GM19099 (cell line): ENCODE data around the gene RAB28.

Source experiments
- POLR2A ChIP-seq: IDR thresholded peaks from 3 replicates; pipeline ENCODE4 v1.6.1; 2011; ENCODE audit warnings: low read depth; ENCODE audit not compliant: insufficient read length; ENCODE audit errors: extremely low read depth

RAB28 gene

DNA sequence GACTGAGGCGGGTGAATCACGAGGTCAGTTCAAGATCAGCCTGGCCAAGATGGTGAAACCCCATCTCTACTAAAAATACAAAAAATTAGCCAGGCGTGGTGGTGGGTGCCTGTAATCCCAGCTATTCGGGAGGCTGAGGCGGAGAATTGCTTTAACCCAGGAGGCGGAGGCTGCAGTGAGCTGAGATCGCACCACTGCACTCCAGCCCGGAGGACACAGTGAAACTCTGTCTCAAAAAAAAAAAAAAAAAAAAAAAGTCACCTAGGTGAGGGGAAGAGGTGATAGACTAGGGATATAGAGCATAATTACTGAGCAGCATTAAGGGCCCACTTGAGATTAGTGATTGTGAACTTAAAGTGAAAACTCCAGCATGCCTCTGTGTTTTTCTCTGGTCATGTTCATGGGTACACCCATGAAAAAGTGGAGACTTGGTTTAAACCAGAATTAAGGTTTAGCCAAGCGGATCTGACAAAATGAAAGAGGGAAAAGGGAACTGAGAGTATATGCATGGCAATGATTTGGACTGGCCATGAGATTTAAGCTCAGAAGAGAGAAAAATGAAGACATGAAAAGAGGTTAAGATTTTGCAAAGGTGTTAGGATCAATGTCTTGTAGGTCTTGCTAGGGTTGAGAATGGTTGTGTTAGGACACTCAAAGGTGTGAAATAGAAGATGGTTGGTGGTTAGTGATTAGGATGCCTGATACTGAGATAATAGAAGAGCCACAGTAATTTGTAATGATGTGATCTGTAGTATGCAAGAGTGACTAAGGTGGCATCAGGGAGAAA, 105.0 kb downstream of the RAB28 start:
- TF ChIP-seq POLR2A: no peak

- TF ChIP-seq POLR2A: no peak
These were observed 113.1 kb downstream of the RAB28 start for GRCh38 chr4:13371048-13371447.

DNA sequence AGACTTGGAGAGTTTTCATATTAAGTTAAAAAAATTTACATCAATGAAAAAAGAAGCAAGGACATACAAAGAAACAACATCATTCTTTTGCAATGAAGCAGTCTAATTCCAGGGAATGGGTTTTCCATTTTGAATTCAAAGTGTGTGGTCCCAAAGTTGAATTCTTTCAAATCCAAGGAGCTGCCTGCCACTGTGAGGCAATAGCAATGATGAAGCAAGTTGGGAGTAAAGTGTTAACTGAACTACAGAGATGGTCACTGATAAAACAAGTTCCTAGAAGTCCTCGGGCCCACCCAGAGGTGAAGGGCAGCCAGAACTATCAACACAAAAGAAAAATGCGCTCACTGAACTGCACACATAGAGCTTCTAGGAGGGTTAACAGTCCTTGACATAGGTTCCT, 115.9 kb downstream of the RAB28 start:
- TF ChIP-seq POLR2A: no peak

- no peak for TF ChIP-seq POLR2A
These were observed 116.4 kb downstream of the RAB28 start for GRCh38 chr4:13367691-13368090.

DNA sequence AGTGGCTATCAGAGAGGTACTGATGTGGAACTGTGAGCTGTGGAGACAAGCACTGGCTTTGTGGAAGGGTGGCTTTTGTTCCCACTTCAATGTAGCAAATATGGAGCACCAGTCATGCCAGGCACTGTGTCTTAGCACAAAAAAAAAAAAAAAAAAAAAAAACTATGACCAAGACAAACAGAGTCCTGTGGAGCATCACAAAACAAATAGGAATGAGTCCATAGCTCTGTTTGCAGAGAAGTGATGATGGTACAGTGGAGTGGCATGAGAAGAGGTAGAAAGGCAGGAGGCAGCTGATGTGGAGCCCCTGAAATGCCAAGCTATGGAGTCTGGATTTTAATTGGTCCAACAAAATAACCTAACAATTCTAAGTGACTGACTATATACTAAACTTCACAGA, 116.9 kb downstream of the RAB28 start:
- no peak for TF ChIP-seq POLR2A

DNA sequence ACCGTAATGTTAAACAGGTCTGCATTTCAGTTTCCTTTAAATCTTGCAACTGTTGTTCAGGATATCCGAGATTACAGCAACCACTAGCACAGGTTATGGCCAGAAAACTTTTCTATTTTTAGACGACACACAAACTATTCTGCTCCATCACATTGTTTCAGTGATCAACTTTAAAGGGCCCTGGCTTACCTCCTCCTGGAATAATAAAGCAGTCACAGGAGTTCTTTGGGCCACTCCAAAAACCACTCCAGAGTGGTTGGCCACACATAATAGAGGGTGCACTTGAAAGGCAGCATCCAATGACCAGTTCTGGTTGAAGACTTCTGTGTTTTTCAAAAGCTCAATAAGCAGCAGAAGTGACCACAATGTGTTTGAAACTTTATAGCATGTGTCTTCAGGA, 118.9 kb downstream of the RAB28 start:
- no peak for TF ChIP-seq POLR2A

DNA sequence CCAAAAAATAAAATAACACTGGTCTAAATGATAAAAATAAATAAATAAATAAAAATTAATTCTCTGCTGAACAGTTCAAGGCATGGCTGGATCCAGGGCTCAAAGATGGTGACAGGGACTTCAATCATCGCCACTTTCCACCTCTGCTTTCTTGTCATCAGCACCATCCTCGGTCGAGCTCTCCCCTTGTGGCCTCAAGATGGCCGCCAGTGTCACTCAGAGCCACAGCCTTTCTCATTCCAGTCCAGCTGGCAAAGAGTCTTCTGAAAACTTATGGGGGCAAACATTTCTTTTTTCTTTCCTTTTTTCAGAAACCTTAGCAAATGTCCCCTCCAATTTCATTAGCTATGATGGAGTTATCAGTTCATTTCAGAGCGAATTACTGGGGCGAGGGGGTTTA, 119.5 kb downstream of the RAB28 start:
- no peak for TF ChIP-seq POLR2A

DNA sequence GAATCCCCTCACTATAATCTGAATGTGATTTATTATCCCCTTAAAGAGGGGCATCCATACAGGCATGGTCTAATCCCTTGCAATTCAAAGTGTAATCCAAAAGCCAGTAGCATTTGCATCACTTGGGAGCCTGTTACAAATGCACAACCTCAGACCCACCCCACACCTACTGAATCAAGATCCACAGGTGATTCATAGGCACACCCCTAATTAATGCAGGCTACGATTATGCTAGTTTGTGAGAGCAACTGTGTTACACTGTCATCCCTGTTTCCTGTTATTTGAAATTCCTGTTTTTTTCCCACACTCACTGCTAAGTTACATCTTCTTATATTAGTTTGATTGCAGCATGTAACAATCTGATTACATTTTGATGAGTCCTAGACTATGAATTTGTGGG, 120.0 kb downstream of the RAB28 start:
- no peak for TF ChIP-seq POLR2A

- no peak for TF ChIP-seq POLR2A
These were observed 124.3 kb downstream of the RAB28 start for GRCh38 chr4:13359809-13360208.

DNA sequence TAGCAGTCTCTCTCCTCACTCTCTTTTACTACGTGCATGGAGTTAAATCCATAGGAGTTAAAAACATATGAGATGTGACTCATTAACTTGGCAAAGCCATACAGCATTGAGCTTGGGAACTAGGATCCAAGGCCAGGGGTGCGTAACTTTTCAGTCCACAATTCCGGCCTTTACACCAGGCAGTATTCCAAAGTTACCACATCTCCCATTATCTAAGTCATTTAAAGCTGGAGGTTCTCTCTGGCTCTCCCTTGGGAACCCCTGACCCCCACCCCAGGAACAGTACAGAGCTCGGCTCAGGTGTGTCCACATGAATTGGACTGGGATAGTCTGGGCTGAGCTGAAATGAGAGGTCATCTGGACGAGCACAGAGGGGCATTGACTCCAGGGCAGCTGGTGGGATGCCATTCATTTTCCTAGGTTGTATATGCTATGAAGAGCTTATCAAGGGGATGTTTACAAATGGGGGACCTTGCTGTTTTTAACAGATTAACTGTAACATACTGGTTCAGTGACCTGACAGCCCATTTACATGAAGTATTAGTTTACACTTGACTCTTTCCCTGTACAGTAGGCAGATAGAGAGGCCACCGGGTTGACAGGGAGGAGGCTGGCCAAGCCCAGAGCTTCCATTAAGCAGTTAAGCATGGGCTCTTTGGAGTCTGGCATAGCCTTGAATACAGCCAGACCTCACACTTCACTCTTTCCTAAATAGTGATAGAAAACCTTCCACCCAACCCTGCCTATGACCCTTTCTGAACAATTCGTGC, 128.8 kb downstream of the RAB28 start:
- TF ChIP-seq POLR2A: no peak

- no peak for TF ChIP-seq POLR2A
These were observed 135.0 kb downstream of the RAB28 start for GRCh38 chr4:13349096-13349495.

DNA sequence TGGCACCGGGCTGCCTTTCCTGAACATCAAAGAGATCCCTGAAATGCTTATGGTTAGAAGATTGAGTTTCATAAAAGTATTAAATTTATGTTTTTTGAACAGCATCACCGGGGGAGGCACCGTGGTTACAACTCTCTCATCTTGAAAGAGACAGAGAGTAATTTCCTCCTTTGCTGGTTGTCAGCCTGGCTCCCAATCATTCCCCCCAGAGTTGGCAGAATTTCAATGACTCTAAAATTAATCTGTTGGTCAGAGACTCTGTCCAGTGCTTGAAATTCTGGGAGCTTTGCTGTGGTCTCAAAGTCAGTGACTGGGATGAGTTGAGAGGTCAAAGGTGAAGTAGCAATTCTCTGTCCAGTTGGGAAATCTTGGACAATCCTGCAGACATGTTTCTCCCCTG, 135.9 kb downstream of the RAB28 start:
- no peak for TF ChIP-seq POLR2A

DNA sequence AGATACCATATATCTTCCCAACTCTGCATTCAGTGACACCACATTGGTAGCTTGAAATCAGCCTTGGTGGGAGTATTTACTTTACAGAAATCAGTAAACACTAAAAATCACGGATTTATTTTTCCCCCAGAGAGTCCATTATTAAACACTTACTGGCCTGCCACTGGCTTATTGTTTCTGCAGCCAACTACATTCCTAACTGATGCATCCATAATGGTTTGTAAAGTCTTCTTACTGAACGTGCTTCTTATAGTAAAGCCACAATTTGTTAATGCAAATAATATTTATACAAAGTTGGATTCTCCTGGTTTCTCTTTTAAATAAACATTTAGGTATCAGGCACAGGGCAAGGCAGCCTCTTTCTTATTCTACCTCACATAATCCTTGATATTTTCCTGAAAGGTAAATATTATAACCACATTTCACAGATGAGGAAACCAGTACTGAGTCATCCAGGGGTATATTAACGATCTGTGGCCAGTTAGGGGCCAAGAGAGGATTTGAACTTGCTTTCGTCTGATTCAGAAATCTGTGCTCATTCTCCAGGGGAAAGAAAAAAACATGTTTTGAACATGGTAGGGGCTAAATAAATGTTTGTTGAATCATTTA, 136.5 kb downstream of the RAB28 start:
- no peak for TF ChIP-seq POLR2A

GRCh38 chr4:13344216-13344615, 139.9 kb downstream of the RAB28 start:
- TF ChIP-seq POLR2A: no peak

- TF ChIP-seq POLR2A: no peak
These were observed 143.5 kb downstream of the RAB28 start for GRCh38 chr4:13340672-13341071.

- no peak for TF ChIP-seq POLR2A
These were observed 152.3 kb downstream of the RAB28 start for GRCh38 chr4:13331827-13332226.

DNA sequence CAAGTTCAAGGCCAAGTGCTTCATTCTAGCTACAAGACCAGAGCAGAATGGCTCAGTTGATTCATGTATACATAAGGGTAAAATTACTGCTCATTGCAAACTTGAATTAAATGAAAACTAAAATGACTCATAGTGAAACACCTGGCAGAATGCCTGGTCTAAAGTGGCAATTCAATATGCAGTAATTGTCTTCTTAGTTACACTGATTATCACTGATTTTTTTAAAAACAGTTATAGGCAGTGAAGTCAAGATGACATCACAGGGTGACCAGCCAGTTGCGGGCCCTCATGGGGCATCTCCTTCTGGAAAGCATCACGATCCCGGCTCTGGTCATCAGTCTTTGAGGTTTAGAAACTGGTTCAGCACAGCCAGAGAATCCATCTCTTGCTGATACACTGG, 154.2 kb downstream of the RAB28 start:
- TF ChIP-seq POLR2A: no peak

DNA sequence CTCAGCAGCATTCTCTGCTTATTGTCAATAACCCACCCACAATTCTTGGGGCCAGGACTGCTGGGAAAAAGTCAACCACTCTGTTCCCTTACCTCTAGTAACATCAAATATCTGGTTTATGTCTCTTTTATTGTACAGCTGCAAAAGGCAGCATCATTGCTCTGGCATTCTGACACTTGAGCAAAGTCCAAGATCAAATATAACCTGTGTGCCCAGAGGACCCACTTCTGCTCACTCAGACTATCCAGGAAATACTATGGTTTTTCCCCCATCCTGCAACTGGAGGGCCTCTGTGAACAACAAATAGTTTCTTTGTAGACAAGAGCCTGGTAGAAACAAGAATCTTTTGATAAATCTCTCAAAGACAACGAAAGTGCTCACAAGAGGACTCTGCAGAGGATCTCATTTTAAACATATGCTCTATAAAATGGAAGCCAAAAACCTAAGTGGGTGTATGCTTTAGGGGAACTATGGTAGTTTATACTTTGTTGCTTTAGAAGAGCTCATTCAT, 154.7 kb downstream of the RAB28 start:
- TF ChIP-seq POLR2A: no peak
